Activated naive CD8-positive, alpha-beta T cell treated with anti-CD3 and anti-CD28 coated beads, Interleukin-2, amount 50 U/mL, for 16 hours (primary cell): ENCODE data around the gene CRTC3.

ENCODE experiments used
- DNase-seq: peaks from one replicate; pipeline ENCODE4 v3.0.0-alpha.2; 2020; ENCODE audit warnings: low read depth, low spot score

Gene CRTC3

GRCh38 chr15:90594301-90594738 lies 64.6 kb downstream of the CRTC3 start:
- DNase-seq = peak; percentile 45

- DNase-seq = no peak
Observed at GRCh38 chr15:90595763-90596155, 66.0 kb downstream of the CRTC3 start.

GRCh38 chr15:90596943-90597342 lies 67.2 kb downstream of the CRTC3 start:
- no peak for DNase-seq

- no peak for DNase-seq
Observed at GRCh38 chr15:90597577-90597976, 67.9 kb downstream of the CRTC3 start.

- DNase-seq = no peak
Observed at GRCh38 chr15:90598031-90598577, 68.4 kb downstream of the CRTC3 start.

GRCh38 chr15:90598679-90599078 lies 69.0 kb downstream of the CRTC3 start:
- DNase-seq = no peak

GRCh38 chr15:90599116-90599515 lies 69.4 kb downstream of the CRTC3 start:
- no peak for DNase-seq

- no peak for DNase-seq
Observed at GRCh38 chr15:90599644-90600043, 69.9 kb downstream of the CRTC3 start.

GRCh38 chr15:90600954-90601353 lies 71.2 kb downstream of the CRTC3 start:
- DNase-seq = no peak

GRCh38 chr15:90603893-90604292 lies 74.2 kb downstream of the CRTC3 start:
- no peak for DNase-seq

GRCh38 chr15:90606641-90607040 lies 76.9 kb downstream of the CRTC3 start:
- no peak for DNase-seq

- no peak for DNase-seq
Observed at GRCh38 chr15:90607361-90607760, 77.6 kb downstream of the CRTC3 start.

- DNase-seq = no peak
Observed at GRCh38 chr15:90609242-90610180, 79.8 kb downstream of the CRTC3 start.

- no peak for DNase-seq
Observed at GRCh38 chr15:90610190-90610589, 80.5 kb downstream of the CRTC3 start.

GRCh38 chr15:90611157-90611556 lies 81.4 kb downstream of the CRTC3 start:
- no peak for DNase-seq

- no peak for DNase-seq
Observed at GRCh38 chr15:90617171-90617570, 87.4 kb downstream of the CRTC3 start.

- no peak for DNase-seq
Observed at GRCh38 chr15:90617668-90618097, 88.0 kb downstream of the CRTC3 start.

- DNase-seq = no peak
Observed at GRCh38 chr15:90618330-90619125, 88.8 kb downstream of the CRTC3 start.

GRCh38 chr15:90619468-90619867 lies 89.7 kb downstream of the CRTC3 start:
- no peak for DNase-seq

GRCh38 chr15:90619939-90620338 lies 90.2 kb downstream of the CRTC3 start:
- DNase-seq = no peak

GRCh38 chr15:90620379-90621067 lies 90.8 kb downstream of the CRTC3 start:
- DNase-seq = no peak

- no peak for DNase-seq
Observed at GRCh38 chr15:90623854-90624253, 94.1 kb downstream of the CRTC3 start.
